CD14-positive monocyte (primary cell): ENCODE results near the gene VAT1. TPM values are rescaled to one million over a fixed set of nuclear protein-coding genes. Genes with fewer than 3 reads are reported as not detected.
"Not testable (repeated sequence)": the region's sequence is repeated elsewhere in the genome, so short reads cannot be mapped to it uniquely, and the experiment has no call there.

Experiments used
- DNase-seq, 3 donors: peaks; one replicate each; pipeline ENCODE4 v3.0.0-alpha.2; 2011 to 2022
- H2AFZ ChIP-seq: 2 replicates; pipeline ENCODE4 v1.6.0; 2012; ENCODE audit warnings: mild to moderate bottlenecking, low read depth, low read length, inconsistent platforms; ENCODE audit not compliant: insufficient read depth, poor library complexity, severe bottlenecking
- H3K27ac ChIP-seq, 2 donors: 1 replicate in 1 of 2; 2 replicates in 1 of 2; pipeline ENCODE4 v1.5.1; 2012 to 2013; ENCODE audit warnings: low read length in 2 of 2, control low read depth in 1 of 2, inconsistent platforms in 1 of 2, low read depth in 1 of 2, mild to moderate bottlenecking in 1 of 2
- H3K27me3 ChIP-seq, 2 donors: one replicate each; pipeline versions ENCODE4 v1.6.0 to v1.6.1; 2011 to 2013; ENCODE audit warnings: low read length in 2 of 2; ENCODE audit not compliant: control insufficient read depth in 2 of 2, insufficient read depth in 2 of 2
- H3K36me3 ChIP-seq, 2 donors: replicated peaks in 1 of 2; 1 replicate in 1 of 2; 2 replicates in 1 of 2; pipeline versions ENCODE4 v1.5.1 to v1.6.1; 2012 to 2013; ENCODE audit warnings: low read length in 2 of 2, control low read depth in 1 of 2, inconsistent platforms in 1 of 2, mild to moderate bottlenecking in 1 of 2; ENCODE audit not compliant: insufficient read depth in 2 of 2, control insufficient read depth in 1 of 2
- H3K4me1 ChIP-seq, 2 donors: 1 replicate in 1 of 2; 2 replicates in 1 of 2; pipeline versions ENCODE4 v1.5.1 to v1.6.1; 2012 to 2013; ENCODE audit warnings: low read length in 2 of 2, control low read depth in 1 of 2, inconsistent platforms in 1 of 2, mild to moderate bottlenecking in 1 of 2, moderate library complexity in 1 of 2; ENCODE audit not compliant: insufficient read depth in 2 of 2, control insufficient read depth in 1 of 2
- H3K4me2 ChIP-seq: replicated peaks from 2 replicates; pipeline ENCODE3; 2012; ENCODE audit warnings: low read length, moderate library complexity, mild to moderate bottlenecking; ENCODE audit not compliant: poor library complexity, severe bottlenecking; ENCODE audit errors: extremely low read depth
- H3K4me3 ChIP-seq, 3 experiments: fragments of 200-600 bp in 1 of 3; sonication (generic) in 1 of 3; replicated peaks in 1 of 3; 1 replicate in 2 of 3; 2 replicates in 1 of 3; pipeline ENCODE4 v1.5.1; 2011 to 2013; ENCODE audit warnings: low read length in 3 of 3, mild to moderate bottlenecking in 3 of 3, control low read depth in 2 of 3, low read depth in 2 of 3, inconsistent platforms in 1 of 3, moderate library complexity in 1 of 3
- H3K79me2 ChIP-seq: 2 replicates; pipeline ENCODE4 v1.6.0; 2012; ENCODE audit warnings: mild to moderate bottlenecking, control low read depth, inconsistent platforms, low read length, moderate library complexity; ENCODE audit not compliant: insufficient read depth
- H3K9ac ChIP-seq: 2 replicates; pipeline ENCODE4 v1.6.0; 2017; ENCODE audit warnings: low read length, mild to moderate bottlenecking; ENCODE audit not compliant: insufficient read depth, poor library complexity, severe bottlenecking
- H3K9me3 ChIP-seq, 2 donors: replicated peaks in 1 of 2; 1 replicate in 1 of 2; 2 replicates in 1 of 2; pipeline versions ENCODE4 v1.5.1 to v1.6.1; 2012 to 2013; ENCODE audit warnings: low read length in 2 of 2, control low read depth in 1 of 2; ENCODE audit not compliant: control insufficient read depth in 1 of 2, insufficient read depth in 1 of 2
- H4K20me1 ChIP-seq: 2 replicates; pipeline ENCODE4 v1.6.0; 2012; ENCODE audit warnings: mild to moderate bottlenecking, low read length, control low read depth, moderate library complexity; ENCODE audit not compliant: insufficient read depth
- H3K27ac Mint-ChIP-seq, 7 donors: one replicate each; pipeline ENCODE4 v1.8.0; 2020; ENCODE audit warnings: mild to moderate bottlenecking in 7 of 7, mixed read lengths in 7 of 7, moderate library complexity in 6 of 7, inconsistent platforms in 2 of 7
- H3K27me3 Mint-ChIP-seq, 3 donors: one replicate each; pipeline ENCODE4 v1.8.0; 2021 to 2022; ENCODE audit warnings: low read depth in 3 of 3, mild to moderate bottlenecking in 3 of 3, mixed read lengths in 3 of 3, moderate library complexity in 3 of 3, inconsistent platforms in 1 of 3
- H3K36me3 Mint-ChIP-seq, 2 donors: one replicate each; pipeline ENCODE4 v1.8.0; 2020; ENCODE audit warnings: mixed read lengths in 2 of 2, inconsistent platforms in 1 of 2, mild to moderate bottlenecking in 1 of 2
- H3K4me1 Mint-ChIP-seq: one replicate; pipeline ENCODE4 v1.8.0; 2020; ENCODE audit warnings: mild to moderate bottlenecking, mixed read lengths
- H3K4me3 Mint-ChIP-seq, 2 donors: one replicate each; pipeline ENCODE4 v1.8.0; 2020; ENCODE audit warnings: mild to moderate bottlenecking in 2 of 2, mixed read lengths in 2 of 2, moderate library complexity in 1 of 2
- H3K9me3 Mint-ChIP-seq, 7 donors: one replicate each; pipeline ENCODE4 v1.8.0; 2020 to 2022; ENCODE audit warnings: mixed read lengths in 7 of 7, mild to moderate bottlenecking in 6 of 7, moderate library complexity in 6 of 7, inconsistent platforms in 2 of 7
- CTCF ChIP-seq: fragments of 200-600 bp; IDR thresholded peaks from one replicate; pipeline ENCODE4 v1.8.0; 2022; ENCODE audit warnings: antibody characterized with exemption, mild to moderate bottlenecking
- WGBS: methylation state at CpG from one replicate; pipeline ENCODE4 v1.1.5; 2013; ENCODE audit warnings: missing lambda C conversion rate; ENCODE audit not compliant: insufficient coverage; 5-methylcytosine and 5-hydroxymethylcytosine counted together
- intact Hi-C, 2 donors: fragments of 100-400 bp; cut with micrococcal nuclease; formaldehyde crosslinking; loops; one replicate each; pipeline versions ENCODE4 v1.15.0 to v1.15.1; 2023
- polyA plus RNA-seq, 3 donors: library from polyadenylated mRNA; depleted of rRNA in 1 of 3; unstranded in 2 of 3; stranded (reverse) in 1 of 3; fragments of 300-500 nt in 2 of 3; fragments of >200 nt in 1 of 3; fragmentation: Illumina TruSeq in 2 of 3; gene quantifications; 1 replicate in 2 of 3; 2 replicates in 1 of 3; pipeline ENCODE4 v1.2.3, GENCODE V29; 2012 to 2021

VAT1 gene
- polyA plus RNA-seq, 3 donors: 12.7 to 39.5 (median 38.0) TPM

- peaks cover 28% of the 10 kb centered on the region for H4K20me1 ChIP-seq
- peaks cover 42% of the 10 kb centered on the region for H3K79me2 ChIP-seq
- peaks cover 18 to 24% of the 10 kb centered on the region in 2 donors for H3K4me1 ChIP-seq
- WGBS: 2% methylated on average over 6 of the region's 18 CpGs
- H3K27ac ChIP-seq: peak within 1 kb of the TSS; percentile 75 to 99
- peak within 1 kb of the TSS; percentile 82 for H3K4me2 ChIP-seq
- DNase-seq: peak; percentile 75 to 80 (median 76)
- H3K9ac ChIP-seq: peak within 1 kb of the TSS; percentile 91
- H2AFZ ChIP-seq: peak within 1 kb of the TSS; percentile 99
- H3K27me3 ChIP-seq: no peaks in the 10 kb centered on the region
- H3K36me3 ChIP-seq: peaks cover 21 to 36% of the 10 kb centered on the region in 2 donors
- peak within 1 kb of the TSS; percentile 97 to 99 (median 98) for H3K27ac Mint-ChIP-seq
- H3K4me3 Mint-ChIP-seq: peak within 1 kb of the TSS; percentile 99
- no peaks in the 10 kb centered on the region for H3K9me3 ChIP-seq
- H3K4me1 Mint-ChIP-seq: peaks cover 33% of the 10 kb centered on the region
- intact Hi-C loops: no loop called here
- H3K9me3 Mint-ChIP-seq: no peaks in the 10 kb centered on the region
- H3K4me3 ChIP-seq: peak within 1 kb of the TSS; percentile 62 to 100 (median 91)
- peaks cover 32 to 48% of the 10 kb centered on the region in 2 donors for H3K36me3 Mint-ChIP-seq
- TF ChIP-seq CTCF: peak; percentile 35
- H3K27me3 Mint-ChIP-seq: no peaks in the 10 kb centered on the region
Observed at GRCh38 chr17:43006639-43007551, 15.3 kb downstream of the VAT1 start, which contains the start of gene IFI35. IFI35 (plus strand) TSS chr17:43006784; CDS start chr17:43006948, 164 bp downstream.

- H3K4me1 Mint-ChIP-seq: peaks cover 54% of the 10 kb centered on the region
- H3K4me2 ChIP-seq: no peak overlapping the region
- WGBS: 86% methylated on average over 4 of the region's 5 CpGs
- no peak for TF ChIP-seq CTCF
- no peak overlapping the region for H3K9ac ChIP-seq
- H3K27me3 ChIP-seq: no peaks in the 10 kb centered on the region
- no peak overlapping the region for H3K4me3 Mint-ChIP-seq
- no peak for DNase-seq
- H3K36me3 Mint-ChIP-seq: peaks cover 38 to 57% of the 10 kb centered on the region in 2 donors
- peaks cover 33 to 48% of the 10 kb centered on the region in 2 donors for H3K36me3 ChIP-seq
- H3K27ac ChIP-seq: peak overlapping the region in 1 of 2 donors; percentile 17
- intact Hi-C loops: no loop called here
- H3K4me1 ChIP-seq: peaks cover 50 to 56% of the 10 kb centered on the region in 2 donors
- peaks cover 42% of the 10 kb centered on the region for H4K20me1 ChIP-seq
- no peak overlapping the region for H3K4me3 ChIP-seq
- H3K9me3 ChIP-seq: no peaks in the 10 kb centered on the region
- peak overlapping the region in 4 of 7 donors; percentile 30 to 74 (median 68) for H3K27ac Mint-ChIP-seq
- no peak overlapping the region for H2AFZ ChIP-seq
- peaks cover 55% of the 10 kb centered on the region for H3K79me2 ChIP-seq
- H3K27me3 Mint-ChIP-seq: peaks cover 0 to 3% (median 0%) of the 10 kb centered on the region in 3 donors
- no peaks in the 10 kb centered on the region for H3K9me3 Mint-ChIP-seq
Observed at GRCh38 chr17:43003542-43004172, 18.5 kb downstream of the VAT1 start.

- H2AFZ ChIP-seq, H3K27me3 Mint-ChIP-seq, H3K9me3 ChIP-seq, H3K9me3 Mint-ChIP-seq, H3K27me3 ChIP-seq, H3K4me2 ChIP-seq, H3K4me3 ChIP-seq, DNase-seq, intact Hi-C loops: not testable (repeated sequence)
- Histone ChIP-seq H3K4me1 (peaks cover 47 to 50% of the 10 kb centered on the region in 2 donors), H3K27ac (peak overlapping the region; percentile 75 to 99), H4K20me1 (peaks cover 43% of the 10 kb centered on the region), H3K79me2 (peaks cover 38% of the 10 kb centered on the region), H3K36me3 (peaks cover 33 to 48% of the 10 kb centered on the region in 2 donors), H3K9ac (peak overlapping the region; percentile 29)
- Mint-ChIP-seq H3K4me1 (peaks cover 45% of the 10 kb centered on the region), H3K27ac (peak overlapping the region; percentile 83 to 97 (median 93)), H3K36me3 (peaks cover 38 to 57% of the 10 kb centered on the region in 2 donors), H3K4me3 (peak overlapping the region; percentile 11 to 43)
- 90% methylated on average over 13 of the region's 13 CpGs for WGBS
Observed at GRCh38 chr17:43000894-43001293, 21.3 kb downstream of the VAT1 start.
